H1 (cell line): Measurements from ENCODE around the gene TBX15. TPM values are rescaled to one million over a fixed set of nuclear protein-coding genes. Genes with fewer than 3 reads are reported as not detected.
A peak's percentile ranks its signal among the peaks of the same experiment; 100 is the strongest.

Experiments
- CTCF ChIA-PET: fragments of 300-600 bp; sonication (Branson Sonifier 250); formaldehyde crosslinking; loops from one replicate; lab custom pipeline; 2021; ENCODE audit not compliant: partially characterized antibody; lab: Charles Lee
- POLR2A ChIA-PET: fragments of 300-600 bp; sonication (Branson Sonifier 250); formaldehyde crosslinking; loops from one replicate; lab custom pipeline; 2021; ENCODE audit warnings: inconsistent platforms; ENCODE audit not compliant: partially characterized antibody; lab: Charles Lee
- DNase-seq, 2 experiments: peaks; one replicate each; pipeline versions ENCODE4 v3.0.0 to v3.0.0-alpha.2; 2010 to 2022; ENCODE audit warnings: low spot score in 2 of 2, low read depth in 1 of 2, mixed read lengths in 1 of 2
- FAIRE-seq: peaks from 2 replicates; lab custom pipeline; 2011; peaks lifted over from hg19 to GRCh38; lab: Jason Lieb, UNC
- H2AFZ ChIP-seq: 2 replicates; pipeline ENCODE4 v1.8.1; 2012; ENCODE audit warnings: low read length, inconsistent platforms
- H2AK5ac ChIP-seq: 2 replicates; pipeline ENCODE4 v1.6.1; 2013; ENCODE audit warnings: low read depth, low read length
- H2BK120ac ChIP-seq: replicated peaks from 2 replicates; pipeline ENCODE3; 2013; ENCODE audit warnings: low read depth, low read length, inconsistent platforms
- H2BK12ac ChIP-seq: 2 replicates; pipeline ENCODE4 v1.6.1; 2013; ENCODE audit warnings: low read depth, low read length
- H2BK15ac ChIP-seq: 2 replicates; pipeline ENCODE4 v1.6.1; 2013; ENCODE audit warnings: low read length
- H2BK20ac ChIP-seq: 2 replicates; pipeline ENCODE4 v1.6.1; 2013; ENCODE audit warnings: low read length
- H2BK5ac ChIP-seq: 2 replicates; pipeline ENCODE4 v1.6.1; 2013; ENCODE audit warnings: low read depth, low read length
- H3K14ac ChIP-seq: 2 replicates; pipeline ENCODE4 v1.6.1; 2013; ENCODE audit warnings: inconsistent platforms; ENCODE audit not compliant: insufficient read length
- H3K18ac ChIP-seq: 2 replicates; pipeline ENCODE4 v1.6.1; 2013; ENCODE audit warnings: low read length; ENCODE audit errors: extremely low read depth
- H3K23ac ChIP-seq: 2 replicates; pipeline ENCODE4 v1.6.1; 2013; ENCODE audit warnings: inconsistent platforms; ENCODE audit not compliant: insufficient read length
- H3K23me2 ChIP-seq: 2 replicates; pipeline ENCODE4 v1.6.1; 2013; ENCODE audit warnings: low read depth, low read length
- H3K27ac ChIP-seq: 2 replicates; pipeline ENCODE4 v1.6.1; 2011; ENCODE audit warnings: low read depth, low read length, inconsistent platforms
- H3K27me3 ChIP-seq, 4 experiments: replicated peaks in 1 of 4; 1 replicate in 1 of 4; 2 replicates in 3 of 4; pipeline versions ENCODE4 v1.6.1 to v1.8.1; 2011 to 2013; ENCODE audit warnings: low read length in 3 of 4, mild to moderate bottlenecking in 3 of 4, inconsistent platforms in 2 of 4, mixed read lengths in 2 of 4, moderate library complexity in 1 of 4; ENCODE audit not compliant: control insufficient read depth in 3 of 4, insufficient read depth in 3 of 4; ENCODE audit errors: extremely low read depth in 1 of 4
- H3K36me3 ChIP-seq, 4 experiments: 2 replicates each; pipeline versions ENCODE4 v1.6.1 to v1.8.1; 2011 to 2013; ENCODE audit warnings: mild to moderate bottlenecking in 4 of 4, low read length in 3 of 4, moderate library complexity in 2 of 4, control low read depth in 1 of 4, inconsistent platforms in 1 of 4; ENCODE audit not compliant: insufficient read depth in 4 of 4, control insufficient read depth in 2 of 4
- H3K4ac ChIP-seq: replicated peaks from 2 replicates; pipeline ENCODE3; 2013; ENCODE audit warnings: low read length, low read depth, mixed read lengths, inconsistent platforms; ENCODE audit not compliant: insufficient read length
- H3K4me1 ChIP-seq, 4 experiments: replicated peaks in 1 of 4; 1 replicate in 1 of 4; 2 replicates in 3 of 4; pipeline versions ENCODE4 v1.6.1 to v1.8.1; 2011 to 2013; ENCODE audit warnings: low read length in 3 of 4, inconsistent platforms in 2 of 4, mixed read lengths in 1 of 4; ENCODE audit not compliant: insufficient read depth in 4 of 4, control insufficient read depth in 3 of 4
- H3K4me2 ChIP-seq, 2 experiments: 2 replicates each; pipeline versions ENCODE4 v1.6.1 to v1.8.1; 2011 to 2013; ENCODE audit warnings: low read depth in 2 of 2, low read length in 2 of 2, control low read depth in 1 of 2, inconsistent platforms in 1 of 2, mild to moderate bottlenecking in 1 of 2; ENCODE audit not compliant: insufficient read depth in 1 of 2
- H3K4me3 ChIP-seq, 4 experiments: fragments of 200-600, 300-600 bp in 1 of 4; sonication (generic), shearing (Covaris generic), sonication (Bioruptor Twin) in 1 of 4; 2 replicates each; pipeline versions ENCODE4 v1.5.1 to v1.8.1; 2011 to 2016; ENCODE audit warnings: low read length in 4 of 4, low read depth in 3 of 4, control low read depth in 2 of 4, inconsistent platforms in 2 of 4, mild to moderate bottlenecking in 2 of 4, mixed read lengths in 1 of 4, moderate library complexity in 1 of 4; ENCODE audit not compliant: insufficient read depth in 2 of 4; ENCODE audit errors: extremely low read depth in 1 of 4
- H3K56ac ChIP-seq: replicated peaks from 2 replicates; pipeline ENCODE3; 2013; ENCODE audit warnings: low read depth, mild to moderate bottlenecking, mixed read lengths, low read length, inconsistent platforms; ENCODE audit not compliant: insufficient read length
- H3K79me1 ChIP-seq: 2 replicates; pipeline ENCODE4 v1.6.1; 2013; ENCODE audit warnings: low read depth, low read length, control low read depth
- H3K79me2 ChIP-seq, 2 experiments: 2 replicates each; pipeline versions ENCODE4 v1.6.1 to v1.8.1; 2012 to 2013; ENCODE audit warnings: low read length in 2 of 2, mild to moderate bottlenecking in 2 of 2, inconsistent platforms in 1 of 2; ENCODE audit not compliant: insufficient read depth in 2 of 2, control insufficient read depth in 1 of 2
- H3K9ac ChIP-seq, 4 experiments: replicated peaks in 1 of 4; 1 replicate in 1 of 4; 2 replicates in 3 of 4; pipeline versions ENCODE4 v1.6.1 to v1.8.1; 2011 to 2013; ENCODE audit warnings: low read depth in 3 of 4, low read length in 3 of 4, control low read depth in 2 of 4, mild to moderate bottlenecking in 2 of 4, moderate library complexity in 2 of 4, inconsistent platforms in 1 of 4; ENCODE audit errors: extremely low read depth in 1 of 4
- H3K9me3 ChIP-seq, 2 experiments: 2 replicates each; pipeline versions ENCODE4 v1.6.1 to v1.8.1; 2012 to 2013; ENCODE audit warnings: mild to moderate bottlenecking in 2 of 2, moderate library complexity in 2 of 2, control low read depth in 1 of 2, inconsistent platforms in 1 of 2, low read depth in 1 of 2, low read length in 1 of 2, mixed read lengths in 1 of 2; ENCODE audit not compliant: insufficient read depth in 2 of 2
- H4K20me1 ChIP-seq, 2 experiments: replicated peaks in 1 of 2; 2 replicates each; pipeline versions ENCODE3 to v1.8.1; 2011 to 2013; ENCODE audit warnings: inconsistent platforms in 2 of 2, low read length in 2 of 2, mild to moderate bottlenecking in 1 of 2; ENCODE audit not compliant: insufficient read depth in 2 of 2, control insufficient read depth in 1 of 2
- H4K5ac ChIP-seq: 2 replicates; pipeline ENCODE4 v1.6.1; 2013; ENCODE audit warnings: low read length, low read depth, mixed read lengths, inconsistent platforms; ENCODE audit not compliant: insufficient read length
- H4K8ac ChIP-seq: 2 replicates; pipeline ENCODE4 v1.8.0; 2013; ENCODE audit warnings: mild to moderate bottlenecking, moderate library complexity, low read length, inconsistent platforms; ENCODE audit not compliant: insufficient read depth; ENCODE audit errors: extremely low read depth
- H4K91ac ChIP-seq: replicated peaks from 2 replicates; pipeline ENCODE3; 2013; ENCODE audit warnings: low read length, mixed read lengths, inconsistent platforms; ENCODE audit not compliant: insufficient read length
- GABPA ChIP-seq: IDR thresholded peaks from 2 replicates; pipeline ENCODE4 v1.6.1; 2011; ENCODE audit warnings: mild to moderate bottlenecking, low read length, moderate library complexity, borderline replicate concordance; ENCODE audit not compliant: insufficient read depth
- HDAC6 ChIP-seq: IDR thresholded peaks from one replicate; pipeline ENCODE4 v1.7.1; 2012; ENCODE audit warnings: low read depth, mild to moderate bottlenecking, inconsistent platforms, low read length, moderate library complexity
- JUND ChIP-seq: IDR thresholded peaks from 2 replicates; pipeline ENCODE4 v1.6.1; 2011; ENCODE audit warnings: mild to moderate bottlenecking, improper control_type of control experiment, low read length
- KDM1A ChIP-seq: fragments of 200-600, 300-600 bp; sonication (generic); IDR thresholded peaks from 2 replicates; pipeline ENCODE4 v1.7.1; 2016; ENCODE audit warnings: mild to moderate bottlenecking, low read length, borderline replicate concordance
- MAFK ChIP-seq: IDR thresholded peaks from 2 replicates; pipeline ENCODE4 v1.6.1; 2012; ENCODE audit warnings: low read depth, mild to moderate bottlenecking, improper control_type of control experiment, low read length
- NANOG ChIP-seq: IDR thresholded peaks from 2 replicates; pipeline ENCODE4 v1.6.1; 2011; ENCODE audit warnings: low read length, low read depth, mild to moderate bottlenecking, inconsistent platforms; ENCODE audit not compliant: insufficient read depth, poor library complexity, severe bottlenecking
- WGBS, 2 experiments: shearing (Covaris generic) in 1 of 2; methylation state at CpG; one replicate each; pipeline versions ENCODE4 v1.1.6 to v1.1.7; 2013 to 2015; ENCODE audit warnings: low lambda C conversion rate in 2 of 2, mixed read lengths in 2 of 2, inconsistent platforms in 1 of 2, low coverage in 1 of 2, missing lambda C conversion rate in 1 of 2; ENCODE audit not compliant: insufficient replicate concordance in 2 of 2, insufficient coverage in 1 of 2, insufficient read length in 1 of 2; ENCODE audit errors: extremely low coverage in 1 of 2, missing lambda C conversion rate in 1 of 2; 5-methylcytosine and 5-hydroxymethylcytosine counted together
- polyA plus RNA-seq, 7 experiments: library from polyadenylated mRNA; depleted of rRNA in 3 of 7; stranded (reverse) in 5 of 7; unstranded in 2 of 7; fragments of >200 nt in 5 of 7; fragments of 200-250 nt in 2 of 7; gene quantifications; 1 replicate in 5 of 7; 2 replicates in 1 of 7; 4 replicates in 1 of 7; pipeline versions ENCODE4 v1.2.1 to v1.2.3, GENCODE V29; 2011 to 2013; ENCODE audit warnings: missing spikeins in 2 of 7, mixed read lengths in 2 of 7
- total RNA-seq: library from RNA; stranded (reverse); fragmentation: NEBNext Ultra II Directional; extraction: Animal tissue kit (Norgen Biotek cat#: 25700); gene quantifications from 2 replicates; pipeline ENCODE4 v1.2.1, GENCODE V29; 2021
- TF ChIP-seq, protein P1 (sequence below), 3 experiments: IDR thresholded peaks; 1 replicate in 2 of 3; 2 replicates in 1 of 3; pipeline versions ENCODE4 v1.5.1 to v1.6.1; 2011; ENCODE audit warnings: low read length in 3 of 3, mild to moderate bottlenecking in 3 of 3, inconsistent platforms in 2 of 3, low read depth in 1 of 3, moderate library complexity in 1 of 3; ENCODE audit not compliant: insufficient read depth in 1 of 3; ENCODE audit errors: control extremely low read depth in 1 of 3
- TF ChIP-seq, protein P2 (sequence below): IDR thresholded peaks from 2 replicates; pipeline ENCODE4 v1.6.1; 2012; ENCODE audit warnings: low read length, inconsistent platforms

Gene TBX15
- total and polyA plus RNA-seq, 2 of the 8 experiments (the other 6 are each of a cell fraction or from before 2014, with no cell fraction given), result 0.14 to 0.24 TPM

DNA sequence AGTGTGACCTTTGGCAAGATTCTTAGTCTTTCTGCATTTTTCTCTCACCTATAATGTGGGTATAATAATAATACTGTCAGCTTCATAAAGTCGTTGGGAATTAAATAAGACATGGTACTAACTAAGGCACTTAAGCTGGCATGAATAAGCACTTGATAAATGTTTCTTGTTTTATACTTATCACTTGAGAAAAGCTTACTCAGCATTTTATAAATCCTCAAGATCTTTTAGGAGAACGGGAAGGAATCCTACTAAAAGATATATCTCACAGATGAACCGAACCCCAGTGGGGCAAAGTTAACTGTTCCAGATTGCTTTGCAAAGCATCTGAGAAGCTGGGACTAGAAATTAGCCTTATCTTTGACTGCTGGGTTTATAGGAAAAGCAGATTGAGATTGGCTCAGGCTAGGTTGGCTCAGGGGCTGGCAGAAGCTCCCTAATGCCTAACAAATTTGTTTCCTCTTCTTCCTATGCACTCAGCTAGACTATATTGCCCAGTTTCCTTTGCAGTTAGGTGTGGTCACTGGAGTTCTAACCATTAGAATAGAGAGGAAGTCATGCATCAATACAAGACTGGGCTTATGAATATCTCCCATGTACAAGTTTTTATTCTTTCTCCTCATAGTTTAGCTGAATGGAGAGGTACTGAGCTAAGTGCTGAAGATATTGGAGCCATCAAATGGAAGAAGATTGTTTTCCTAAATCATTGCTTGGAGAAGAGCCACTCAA is 110.3 kb downstream of the TBX15 start:
- no peak overlapping the region for H3K18ac ChIP-seq
- no peaks in the 10 kb centered on the region for H3K79me2 ChIP-seq
- no peak overlapping the region for H4K91ac ChIP-seq
- no peak overlapping the region for H3K4ac ChIP-seq
- no peak overlapping the region for H2AK5ac ChIP-seq
- no peaks in the 10 kb centered on the region for H3K4me1 ChIP-seq
- H2BK5ac ChIP-seq, result no peak overlapping the region
- POLR2A ChIA-PET, result no interaction called here
- H2BK120ac ChIP-seq, result no peak overlapping the region
- H3K9ac ChIP-seq, result no peak overlapping the region
- H3K27me3 ChIP-seq, result no peaks in the 10 kb centered on the region
- H4K8ac ChIP-seq, result no peak overlapping the region
- no peak overlapping the region for H3K23ac ChIP-seq
- CTCF ChIA-PET, result interaction anchor here (0.6 to 1.0 kb wide), 2 partner anchors 51 to 158 kb away, joined by 3 to 5 read pairs; no protein-coding TSS in a partner anchor
- no peak for FAIRE-seq
- H3K36me3 ChIP-seq, result no peaks in the 10 kb centered on the region
- H4K20me1 ChIP-seq, result no peaks in the 10 kb centered on the region
- H3K4me2 ChIP-seq, result no peak overlapping the region
- WGBS, 2 experiments, result 89% methylated on average over 3 of the region's 3 CpGs; no CpG with 5 or more reads in 1 of the 2 experiments
- H2BK20ac ChIP-seq, result no peak overlapping the region
- no peak overlapping the region for H3K4me3 ChIP-seq
- no peak overlapping the region for H3K56ac ChIP-seq
- no peak overlapping the region for H2BK12ac ChIP-seq
- H3K14ac ChIP-seq, result no peak overlapping the region
- no peaks in the 10 kb centered on the region for H3K9me3 ChIP-seq
- no peak overlapping the region for H2BK15ac ChIP-seq
- H3K79me1 ChIP-seq, result no peaks in the 10 kb centered on the region
- no peak overlapping the region for H3K27ac ChIP-seq
- H3K23me2 ChIP-seq, result no peaks in the 10 kb centered on the region
- TF ChIP-seq GABPA (no peak), MAFK (peak; percentile 94), HDAC6 (no peak), NANOG (no peak), KDM1A (no peak), JUND (no peak)
- TF ChIP-seq, protein P1, sequence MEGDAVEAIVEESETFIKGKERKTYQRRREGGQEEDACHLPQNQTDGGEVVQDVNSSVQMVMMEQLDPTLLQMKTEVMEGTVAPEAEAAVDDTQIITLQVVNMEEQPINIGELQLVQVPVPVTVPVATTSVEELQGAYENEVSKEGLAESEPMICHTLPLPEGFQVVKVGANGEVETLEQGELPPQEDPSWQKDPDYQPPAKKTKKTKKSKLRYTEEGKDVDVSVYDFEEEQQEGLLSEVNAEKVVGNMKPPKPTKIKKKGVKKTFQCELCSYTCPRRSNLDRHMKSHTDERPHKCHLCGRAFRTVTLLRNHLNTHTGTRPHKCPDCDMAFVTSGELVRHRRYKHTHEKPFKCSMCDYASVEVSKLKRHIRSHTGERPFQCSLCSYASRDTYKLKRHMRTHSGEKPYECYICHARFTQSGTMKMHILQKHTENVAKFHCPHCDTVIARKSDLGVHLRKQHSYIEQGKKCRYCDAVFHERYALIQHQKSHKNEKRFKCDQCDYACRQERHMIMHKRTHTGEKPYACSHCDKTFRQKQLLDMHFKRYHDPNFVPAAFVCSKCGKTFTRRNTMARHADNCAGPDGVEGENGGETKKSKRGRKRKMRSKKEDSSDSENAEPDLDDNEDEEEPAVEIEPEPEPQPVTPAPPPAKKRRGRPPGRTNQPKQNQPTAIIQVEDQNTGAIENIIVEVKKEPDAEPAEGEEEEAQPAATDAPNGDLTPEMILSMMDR (IDR thresholded peaks at IDR 0.05; ENCODE audit: control extremely low read depth in 1 of 3, insufficient read depth in 1 of 3, low read depth in 1 of 3, low read length in 3 of 3), result no peak
- TF ChIP-seq, protein P2, sequence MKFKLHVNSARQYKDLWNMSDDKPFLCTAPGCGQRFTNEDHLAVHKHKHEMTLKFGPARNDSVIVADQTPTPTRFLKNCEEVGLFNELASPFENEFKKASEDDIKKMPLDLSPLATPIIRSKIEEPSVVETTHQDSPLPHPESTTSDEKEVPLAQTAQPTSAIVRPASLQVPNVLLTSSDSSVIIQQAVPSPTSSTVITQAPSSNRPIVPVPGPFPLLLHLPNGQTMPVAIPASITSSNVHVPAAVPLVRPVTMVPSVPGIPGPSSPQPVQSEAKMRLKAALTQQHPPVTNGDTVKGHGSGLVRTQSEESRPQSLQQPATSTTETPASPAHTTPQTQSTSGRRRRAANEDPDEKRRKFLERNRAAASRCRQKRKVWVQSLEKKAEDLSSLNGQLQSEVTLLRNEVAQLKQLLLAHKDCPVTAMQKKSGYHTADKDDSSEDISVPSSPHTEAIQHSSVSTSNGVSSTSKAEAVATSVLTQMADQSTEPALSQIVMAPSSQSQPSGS, result no peak
- H4K5ac ChIP-seq, result no peak overlapping the region
- no peak overlapping the region for H2AFZ ChIP-seq
- DNase-seq, result no peak
